Measurements from ENCODE around the gene ACOT7.

Gene ACOT7

DNA sequence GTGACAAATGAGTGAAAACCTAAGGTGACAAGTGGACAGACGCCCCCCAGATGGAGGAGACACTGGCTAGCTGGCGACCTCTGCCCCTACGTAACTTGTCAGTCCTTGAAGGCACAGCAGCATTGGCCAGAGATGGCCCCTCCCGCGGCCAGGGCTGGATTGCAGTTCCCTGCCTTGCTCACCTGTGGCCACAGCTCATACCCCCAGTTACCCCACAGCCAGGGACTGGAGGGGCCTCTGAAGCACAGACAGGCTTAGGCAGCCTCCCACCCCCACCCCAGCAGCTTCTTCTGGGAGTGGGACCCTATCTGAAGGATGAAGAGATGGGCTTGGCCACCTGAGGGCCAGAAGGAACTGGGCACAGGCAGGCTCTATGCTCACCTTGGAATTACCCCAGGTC lies 145.9 kb downstream of the ACOT7 start:
- TF ChIP-seq, protein P1, sequence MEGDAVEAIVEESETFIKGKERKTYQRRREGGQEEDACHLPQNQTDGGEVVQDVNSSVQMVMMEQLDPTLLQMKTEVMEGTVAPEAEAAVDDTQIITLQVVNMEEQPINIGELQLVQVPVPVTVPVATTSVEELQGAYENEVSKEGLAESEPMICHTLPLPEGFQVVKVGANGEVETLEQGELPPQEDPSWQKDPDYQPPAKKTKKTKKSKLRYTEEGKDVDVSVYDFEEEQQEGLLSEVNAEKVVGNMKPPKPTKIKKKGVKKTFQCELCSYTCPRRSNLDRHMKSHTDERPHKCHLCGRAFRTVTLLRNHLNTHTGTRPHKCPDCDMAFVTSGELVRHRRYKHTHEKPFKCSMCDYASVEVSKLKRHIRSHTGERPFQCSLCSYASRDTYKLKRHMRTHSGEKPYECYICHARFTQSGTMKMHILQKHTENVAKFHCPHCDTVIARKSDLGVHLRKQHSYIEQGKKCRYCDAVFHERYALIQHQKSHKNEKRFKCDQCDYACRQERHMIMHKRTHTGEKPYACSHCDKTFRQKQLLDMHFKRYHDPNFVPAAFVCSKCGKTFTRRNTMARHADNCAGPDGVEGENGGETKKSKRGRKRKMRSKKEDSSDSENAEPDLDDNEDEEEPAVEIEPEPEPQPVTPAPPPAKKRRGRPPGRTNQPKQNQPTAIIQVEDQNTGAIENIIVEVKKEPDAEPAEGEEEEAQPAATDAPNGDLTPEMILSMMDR (conservative IDR thresholded peaks at IDR 0.05; ENCODE audit: low read depth, low read length) = no peak
- Histone ChIP-seq H4K20me1 (ENCODE audit: insufficient read depth) (no peaks in the 10 kb centered on the region), H2AFZ (ENCODE audit: low read depth) (no peak overlapping the region), H3K4me1 (ENCODE audit: low read depth, poor library complexity, severe bottlenecking) (peaks cover 11% of the 10 kb centered on the region), H3K27ac (no peak overlapping the region), H3K4me3 (IDR thresholded peaks at IDR 0.05; ENCODE audit: insufficient read depth, low read depth, low read length) (no peak overlapping the region), H3K79me2 (ENCODE audit: insufficient read depth, low read depth) (no peaks in the 10 kb centered on the region), H3K27me3 (ENCODE audit: insufficient read depth, low read depth) (peaks cover 39% of the 10 kb centered on the region), H3K4me2 (no peak overlapping the region), H3K9ac (no peak overlapping the region), H3K36me3 (ENCODE audit: insufficient read depth) (no peaks in the 10 kb centered on the region)

GRCh38 chr1:6246497-6247467 lies 146.8 kb downstream of the ACOT7 start:
- no peak overlapping the region for H3K27ac ChIP-seq
- H3K27me3 ChIP-seq (ENCODE audit: insufficient read depth, low read depth) = peaks cover 48% of the 10 kb centered on the region
- H3K4me3 ChIP-seq (IDR thresholded peaks at IDR 0.05; ENCODE audit: insufficient read depth, low read depth, low read length) = peak overlapping the region; percentile 70
- peaks cover 11% of the 10 kb centered on the region for H3K4me1 ChIP-seq (ENCODE audit: low read depth, poor library complexity, severe bottlenecking)
- no peaks in the 10 kb centered on the region for H3K79me2 ChIP-seq (ENCODE audit: insufficient read depth, low read depth)
- H3K4me2 ChIP-seq = peak overlapping the region; percentile 99
- TF ChIP-seq, protein P1 (conservative IDR thresholded peaks at IDR 0.05; ENCODE audit: low read depth, low read length) = peak; percentile 97
- no peak overlapping the region for H3K9ac ChIP-seq
- H3K36me3 ChIP-seq (ENCODE audit: insufficient read depth) = no peaks in the 10 kb centered on the region
- H2AFZ ChIP-seq (ENCODE audit: low read depth) = no peak overlapping the region
- no peaks in the 10 kb centered on the region for H4K20me1 ChIP-seq (ENCODE audit: insufficient read depth)

DNA sequence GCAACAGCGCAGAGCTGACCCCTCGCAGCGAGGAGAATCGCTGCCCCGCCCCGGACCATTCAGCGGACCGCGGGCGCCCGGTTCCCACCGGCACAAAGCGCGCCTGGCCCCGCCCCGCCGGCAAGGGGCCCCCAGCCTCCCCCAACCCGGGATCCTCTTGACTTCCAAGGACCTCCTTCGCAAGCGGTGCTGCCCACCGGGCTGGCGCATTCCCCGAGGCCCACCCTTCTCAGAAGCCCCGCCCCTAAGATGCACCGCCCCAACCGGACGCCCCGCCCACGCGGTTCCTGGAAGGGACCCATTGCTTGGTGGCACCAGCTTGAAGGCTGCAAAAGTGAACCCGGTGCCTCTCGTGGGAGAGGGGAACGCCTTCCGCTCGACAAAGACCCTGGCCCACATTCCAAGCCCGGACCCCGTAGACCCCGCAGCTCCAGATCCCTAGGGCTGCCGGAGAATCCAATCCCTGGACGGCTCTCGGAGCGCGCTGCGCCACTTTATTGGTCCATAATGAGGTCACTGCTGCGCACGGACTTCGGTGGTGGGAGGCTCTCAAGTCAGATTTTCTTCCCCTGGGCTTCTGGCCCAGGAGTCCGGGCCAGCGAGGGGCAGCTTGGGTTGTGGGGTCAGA lies 147.6 kb downstream of the ACOT7 start:
- Histone ChIP-seq H3K4me3 (IDR thresholded peaks at IDR 0.05; ENCODE audit: insufficient read depth, low read depth, low read length) (peak overlapping the region; percentile 70), H3K79me2 (ENCODE audit: insufficient read depth, low read depth) (no peaks in the 10 kb centered on the region), H3K27me3 (ENCODE audit: insufficient read depth, low read depth) (peaks cover 56% of the 10 kb centered on the region), H2AFZ (ENCODE audit: low read depth) (peak overlapping the region; percentile 57; the same call in 1 of the 2 replicates), H3K4me1 (ENCODE audit: low read depth, poor library complexity, severe bottlenecking) (peaks cover 11% of the 10 kb centered on the region), H3K27ac (no peak overlapping the region), H3K9ac (no peak overlapping the region), H4K20me1 (ENCODE audit: insufficient read depth) (no peaks in the 10 kb centered on the region), H3K4me2 (peak overlapping the region; percentile 99), H3K36me3 (ENCODE audit: insufficient read depth) (no peaks in the 10 kb centered on the region)
- TF ChIP-seq, protein P1 (conservative IDR thresholded peaks at IDR 0.05; ENCODE audit: low read depth, low read length) = no peak

- peak overlapping the region; percentile 57; the same call in 1 of the 2 replicates for H2AFZ ChIP-seq (ENCODE audit: low read depth)
- H3K79me2 ChIP-seq (ENCODE audit: insufficient read depth, low read depth) = no peaks in the 10 kb centered on the region
- peaks cover 11% of the 10 kb centered on the region for H3K4me1 ChIP-seq (ENCODE audit: low read depth, poor library complexity, severe bottlenecking)
- no peaks in the 10 kb centered on the region for H4K20me1 ChIP-seq (ENCODE audit: insufficient read depth)
- no peak overlapping the region for H3K9ac ChIP-seq
- H3K36me3 ChIP-seq (ENCODE audit: insufficient read depth) = no peaks in the 10 kb centered on the region
- peak overlapping the region; percentile 70 for H3K4me3 ChIP-seq (IDR thresholded peaks at IDR 0.05; ENCODE audit: insufficient read depth, low read depth, low read length)
- TF ChIP-seq, protein P1 (conservative IDR thresholded peaks at IDR 0.05; ENCODE audit: low read depth, low read length) = peak; percentile 56
- H3K27ac ChIP-seq = no peak overlapping the region
- peak overlapping the region; percentile 99 for H3K4me2 ChIP-seq
- peaks cover 59% of the 10 kb centered on the region for H3K27me3 ChIP-seq (ENCODE audit: insufficient read depth, low read depth)
Measured at GRCh38 chr1:6245086-6245868, 148.3 kb downstream of the ACOT7 start.
